IMR-90 (cell line): ENCODE measurements around the gene CCDC137. TPM values are rescaled to one million over a fixed set of nuclear protein-coding genes. Genes with fewer than 3 reads are reported as not detected.

Experiments used
- ATAC-seq: fragments of 200-7000 bp; cut with Tn5 transposase; 2 replicates; pipeline ENCODE4 v1.9.1; 2020; ENCODE audit warnings: low read depth, mild to moderate bottlenecking, moderate library complexity
- BruUV-seq: library from RNA; stranded (reverse); fragments of 400-500 nt; replicated peaks from 2 replicates; lab custom pipeline; 2021; lab: Mats Ljungman, UMichigan
- CTCF ChIA-PET: fragments of 300-600 bp; formaldehyde crosslinking; extraction: SDS; loops from one replicate; lab custom pipeline; 2021; ENCODE audit warnings: antibody characterized with exemption; lab: Yijun Ruan, JAX
- POLR2A ChIA-PET: fragments of 300-600 bp; sonication (Branson Sonifier 250); formaldehyde crosslinking; loops from one replicate; lab custom pipeline; 2022; ENCODE audit warnings: antibody characterized with exemption; ENCODE audit not compliant: unreplicated experiment; lab: Charles Lee
- DNase-seq: peaks from one replicate; pipeline ENCODE4 v3.0.0; 2013
- H2AFZ ChIP-seq: replicated peaks from 2 replicates; pipeline ENCODE3; 2013; ENCODE audit warnings: low read length, mild to moderate bottlenecking; ENCODE audit not compliant: poor library complexity
- H2AK5ac ChIP-seq: 2 replicates; pipeline ENCODE4 v1.6.1; 2013; ENCODE audit warnings: low read depth, low read length, inconsistent platforms
- H2AK9ac ChIP-seq: replicated peaks from 2 replicates; pipeline ENCODE3; 2013; ENCODE audit warnings: mild to moderate bottlenecking, low read depth, low read length, moderate library complexity; ENCODE audit not compliant: poor library complexity
- H2BK120ac ChIP-seq: 2 replicates; pipeline ENCODE4 v1.6.1; 2013; ENCODE audit warnings: low read depth, low read length, inconsistent platforms
- H2BK15ac ChIP-seq: 3 replicates; pipeline ENCODE4 v1.6.1; 2013; ENCODE audit warnings: low read depth, low read length, inconsistent platforms
- H2BK20ac ChIP-seq: 2 replicates; pipeline ENCODE4 v1.6.1; 2013; ENCODE audit warnings: low read depth, mild to moderate bottlenecking, inconsistent platforms, low read length, moderate library complexity
- H2BK5ac ChIP-seq: 2 replicates; pipeline ENCODE4 v1.6.1; 2013; ENCODE audit warnings: mild to moderate bottlenecking, low read depth, low read length, inconsistent platforms; ENCODE audit not compliant: poor library complexity, severe bottlenecking
- H3K14ac ChIP-seq: replicated peaks from 2 replicates; pipeline ENCODE4 v1.6.1; 2013; ENCODE audit warnings: low read depth, low read length, inconsistent platforms
- H3K18ac ChIP-seq: 2 replicates; pipeline ENCODE4 v1.6.1; 2013; ENCODE audit warnings: low read depth, low read length, control low read depth
- H3K23ac ChIP-seq: 2 replicates; pipeline ENCODE4 v1.6.1; 2013; ENCODE audit warnings: low read depth, low read length, inconsistent platforms
- H3K27ac ChIP-seq: 2 replicates; pipeline ENCODE4 v1.5.1; 2013; ENCODE audit warnings: mild to moderate bottlenecking, control low read depth, low read length; ENCODE audit not compliant: insufficient read depth
- H3K27me3 ChIP-seq: 2 replicates; pipeline ENCODE4 v1.6.1; 2013; ENCODE audit warnings: low read length; ENCODE audit not compliant: control insufficient read depth, insufficient read depth
- H3K36me3 ChIP-seq: 2 replicates; pipeline ENCODE4 v1.6.1; 2013; ENCODE audit warnings: low read length, mixed read lengths; ENCODE audit not compliant: control insufficient read depth, insufficient read depth
- H3K4ac ChIP-seq: 2 replicates; pipeline ENCODE4 v1.6.1; 2013; ENCODE audit warnings: low read depth, low read length, inconsistent platforms
- H3K4me1 ChIP-seq: 2 replicates; pipeline ENCODE4 v1.6.1; 2013; ENCODE audit warnings: low read length, mixed read lengths; ENCODE audit not compliant: control insufficient read depth, insufficient read depth
- H3K4me2 ChIP-seq: 2 replicates; pipeline ENCODE4 v1.6.1; 2013; ENCODE audit warnings: low read depth, mild to moderate bottlenecking, control low read depth, low read length, moderate library complexity
- H3K4me3 ChIP-seq: 2 replicates; pipeline ENCODE4 v1.5.1; 2013; ENCODE audit warnings: low read depth, mild to moderate bottlenecking, control low read depth, low read length, moderate library complexity; ENCODE audit not compliant: insufficient read depth
- H3K56ac ChIP-seq: 2 replicates; pipeline ENCODE4 v1.6.1; 2013; ENCODE audit warnings: low read length, inconsistent platforms; ENCODE audit not compliant: insufficient read depth; ENCODE audit errors: extremely low read depth
- H3K79me1 ChIP-seq, 2 experiments: 2 replicates each; pipeline ENCODE4 v1.6.1; 2013; ENCODE audit warnings: low read length in 2 of 2, inconsistent platforms in 1 of 2, low read depth in 1 of 2
- H3K9ac ChIP-seq: 2 replicates; pipeline ENCODE4 v1.6.1; 2013; ENCODE audit warnings: low read depth, low read length, control low read depth
- H3K9me1 ChIP-seq: 2 replicates; pipeline ENCODE4 v1.6.1; 2013; ENCODE audit warnings: low read length, inconsistent platforms; ENCODE audit not compliant: insufficient read depth
- H3K9me3 ChIP-seq: 2 replicates; pipeline ENCODE4 v1.6.1; 2013; ENCODE audit warnings: low read length; ENCODE audit not compliant: control insufficient read depth, insufficient read depth
- H4K20me1 ChIP-seq: 2 replicates; pipeline ENCODE4 v1.6.1; 2013; ENCODE audit warnings: low read length, inconsistent platforms; ENCODE audit not compliant: insufficient read depth
- H4K5ac ChIP-seq: 2 replicates; pipeline ENCODE4 v1.6.1; 2013; ENCODE audit warnings: mild to moderate bottlenecking, low read depth, low read length, control low read depth
- H4K8ac ChIP-seq, 2 experiments: 2 replicates each; pipeline ENCODE4 v1.6.1; 2013; ENCODE audit warnings: low read depth in 2 of 2, low read length in 2 of 2, control low read depth in 1 of 2, inconsistent platforms in 1 of 2
- H4K91ac ChIP-seq: 2 replicates; pipeline ENCODE4 v1.6.1; 2013; ENCODE audit warnings: low read depth, low read length, inconsistent platforms; ENCODE audit not compliant: insufficient read depth
- CEBPB ChIP-seq: IDR thresholded peaks from 2 replicates; pipeline ENCODE4 v1.6.1; 2012; ENCODE audit warnings: low read depth, low read length, improper control_type of control experiment
- FOS ChIP-seq: fragments of 150-350 bp; IDR thresholded peaks from 2 replicates; pipeline ENCODE4 v1.6.1; 2016; ENCODE audit warnings: low read depth, low read length
- MAZ ChIP-seq: IDR thresholded peaks from 2 replicates; pipeline ENCODE4 v1.6.1; 2012; ENCODE audit warnings: low read depth, mild to moderate bottlenecking, low read length, improper control_type of control experiment, moderate library complexity, borderline replicate concordance
- POLR2A ChIP-seq: IDR thresholded peaks from 2 replicates; pipeline ENCODE4 v1.6.1; 2012; ENCODE audit warnings: mild to moderate bottlenecking, low read depth, low read length
- WGBS, 2 experiments: methylation state at CpG; one replicate each; pipeline versions ENCODE4 v1.1.5 to v1.1.7; 2013; ENCODE audit warnings: missing lambda C conversion rate in 2 of 2; ENCODE audit not compliant: insufficient read length in 1 of 2; ENCODE audit errors: extremely low coverage in 2 of 2; 5-methylcytosine and 5-hydroxymethylcytosine counted together
- dilution Hi-C: fragments of 300-500 bp; cut with HindIII; formaldehyde crosslinking; loops from one replicate; pipeline ENCODE4 v1.14.3; 2018; ENCODE audit warnings: low sequenced_read_pairs; ENCODE audit not compliant: unreplicated experiment
- in situ Hi-C: fragments of 300-500 bp; cut with MboI; formaldehyde crosslinking; loops from 3 replicates; pipeline ENCODE4 v1.14.3; 2019; ENCODE audit warnings: low sequenced_read_pairs, inconsistent platforms, mixed read lengths
- intact Hi-C: fragments of 100-400 bp; cut with micrococcal nuclease; formaldehyde crosslinking; loops from 2 replicates; pipeline ENCODE4 v1.10.0; 2022
- polyA plus RNA-seq, 3 experiments: library from polyadenylated mRNA; depleted of rRNA; stranded (reverse); fragments of >200 nt; gene quantifications; 2 replicates each; pipeline ENCODE4 v1.2.3, GENCODE V29; 2012; ENCODE audit warnings: low replicate concordance in 1 of 3
- total RNA-seq: library from RNA; depleted of rRNA; stranded (reverse); fragments of >200 nt; gene quantifications from 2 replicates; pipeline ENCODE4 v1.2.3, GENCODE V29; 2012

Gene CCDC137
- total and polyA plus RNA-seq, 2 of the 4 experiments (the other 2 are of a cell fraction) = 7.5 to 18.4 TPM

DNA sequence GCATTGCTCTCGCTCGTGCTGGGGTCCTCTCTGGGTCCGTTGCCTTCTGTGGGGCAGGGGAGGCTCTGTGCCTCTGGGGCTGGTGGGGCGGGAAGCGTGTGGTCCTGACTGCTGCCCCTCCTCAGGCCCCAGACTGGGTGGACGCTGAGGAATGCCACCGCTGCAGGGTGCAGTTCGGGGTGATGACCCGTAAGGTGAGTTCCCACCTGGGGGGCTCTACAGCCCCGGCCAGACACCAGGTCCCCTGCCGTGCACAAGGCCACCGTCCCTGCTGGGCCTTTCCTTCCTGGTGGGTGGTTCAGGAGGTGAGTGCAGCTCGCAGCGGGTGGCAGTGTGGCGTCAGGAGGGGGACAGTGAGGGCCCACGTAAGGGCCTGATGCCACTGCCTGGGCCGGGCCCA lies 24.0 kb downstream of the CCDC137 start:
- no peak overlapping the region for H3K56ac ChIP-seq
- DNase-seq (no peak), ATAC-seq (no peak)
- H3K14ac ChIP-seq = no peak overlapping the region
- no peak overlapping the region for H3K9ac ChIP-seq
- no peak overlapping the region for H2AK9ac ChIP-seq
- no peak overlapping the region for H3K27ac ChIP-seq
- no peaks in the 10 kb centered on the region for H3K27me3 ChIP-seq
- no peak overlapping the region for H3K18ac ChIP-seq
- H3K4me1 ChIP-seq = peaks cover under 1% of the 10 kb centered on the region
- no peak overlapping the region for H2AK5ac ChIP-seq
- H2AFZ ChIP-seq = no peak overlapping the region
- TF ChIP-seq FOS (no peak), POLR2A (no peak), MAZ (no peak), CEBPB (no peak)
- H3K4me2 ChIP-seq = no peak overlapping the region
- H3K4ac ChIP-seq = no peak overlapping the region
- H4K91ac ChIP-seq = no peak overlapping the region
- WGBS, 2 experiments = 85% methylated on average over 4 of the region's 17 CpGs; no CpG with 5 or more reads in 1 of the 2 experiments
- intact Hi-C loops = no loop called here
- in situ Hi-C loops = no loop called here
- H4K8ac ChIP-seq = no peak overlapping the region
- H2BK5ac ChIP-seq = no peak overlapping the region
- H2BK20ac ChIP-seq = no peak overlapping the region
- H3K9me3 ChIP-seq = no peaks in the 10 kb centered on the region
- no peak overlapping the region for H4K5ac ChIP-seq
- no peaks in the 10 kb centered on the region; the same call in 1 of the 2 replicates for H3K9me1 ChIP-seq
- no peak overlapping the region for H3K4me3 ChIP-seq
- dilution Hi-C loops = no loop called here
- no peak overlapping the region for H3K23ac ChIP-seq
- H2BK15ac ChIP-seq = no peak overlapping the region
- no peak overlapping the region for H2BK120ac ChIP-seq
- CTCF ChIA-PET = no interaction called here
- BruUV-seq = no TSS peak
- H3K79me1 ChIP-seq = peaks cover 10 to 51% of the 10 kb centered on the region in 2 experiments
- POLR2A ChIA-PET = no interaction called here
- peaks cover 87% of the 10 kb centered on the region for H4K20me1 ChIP-seq
- H3K36me3 ChIP-seq = peaks cover 92% of the 10 kb centered on the region
